Naive thymus-derived CD4-positive, alpha-beta T cell (primary cell): Measurements from ENCODE around the gene ATXN1L. TPM values are rescaled to one million over a fixed set of nuclear protein-coding genes. Genes with fewer than 3 reads are reported as not detected.

Source experiments
- ATAC-seq: fragments of 150-1000 bp; cut with Tn5 transposase; 2 replicates; pipeline ENCODE4 v1.10.0; 2021; ENCODE audit warnings: mild to moderate bottlenecking, moderate library complexity
- CTCF ChIA-PET: fragments of 350-600 bp; sonication (Branson Sonifier 250); formaldehyde crosslinking; loops from one replicate; lab custom pipeline; 2021; ENCODE audit warnings: antibody characterized with exemption; lab: Charles Lee
- POLR2A ChIA-PET: fragments of 350-600 bp; sonication (Branson Sonifier 250); formaldehyde crosslinking; loops from one replicate; lab custom pipeline; 2021; ENCODE audit warnings: antibody characterized with exemption, inconsistent platforms; lab: Charles Lee
- DNase-seq, 9 donors: peaks; one replicate each; pipeline versions ENCODE4 v3.0.0 to v3.0.0-alpha.2; 2020 to 2022; ENCODE audit warnings: mixed read lengths in 1 of 9
- H3K27ac ChIP-seq: one replicate; pipeline ENCODE4 v1.7.0; 2013; ENCODE audit warnings: mild to moderate bottlenecking, low read depth, low read length, moderate library complexity
- H3K27me3 ChIP-seq, 2 donors: one replicate each; pipeline ENCODE4 v1.7.0; 2013; ENCODE audit warnings: low read length in 2 of 2, mild to moderate bottlenecking in 2 of 2, moderate library complexity in 2 of 2; ENCODE audit not compliant: control insufficient read depth in 2 of 2, insufficient read depth in 2 of 2
- H3K36me3 ChIP-seq, 3 experiments: 1 replicate in 2 of 3; 2 replicates in 1 of 3; pipeline ENCODE4 v1.7.0; 2013; ENCODE audit warnings: low read length in 3 of 3, mild to moderate bottlenecking in 3 of 3, moderate library complexity in 1 of 3; ENCODE audit not compliant: insufficient read depth in 3 of 3, control insufficient read depth in 2 of 3
- H3K4me1 ChIP-seq, 2 donors: one replicate each; pipeline ENCODE4 v1.7.0; 2013; ENCODE audit warnings: low read length in 2 of 2, mild to moderate bottlenecking in 2 of 2, moderate library complexity in 1 of 2; ENCODE audit not compliant: control insufficient read depth in 2 of 2, insufficient read depth in 2 of 2
- H3K4me3 ChIP-seq: 2 replicates; pipeline ENCODE4 v1.7.0; 2013; ENCODE audit warnings: mild to moderate bottlenecking, low read length
- H3K9me3 ChIP-seq, 3 experiments: 1 replicate in 2 of 3; 2 replicates in 1 of 3; pipeline ENCODE4 v1.7.0; 2013; ENCODE audit warnings: low read length in 3 of 3; ENCODE audit not compliant: control insufficient read depth in 2 of 3
- H3K27ac Mint-ChIP-seq, 9 donors: one replicate each; pipeline ENCODE4 v1.8.0; 2020 to 2022; ENCODE audit warnings: mixed read lengths in 9 of 9, mild to moderate bottlenecking in 8 of 9, moderate library complexity in 5 of 9, inconsistent platforms in 2 of 9
- H3K27me3 Mint-ChIP-seq, 5 donors: one replicate each; pipeline ENCODE4 v1.8.0; 2021 to 2022; ENCODE audit warnings: mixed read lengths in 5 of 5, mild to moderate bottlenecking in 1 of 5
- H3K36me3 Mint-ChIP-seq, 5 donors: one replicate each; pipeline ENCODE4 v1.8.0; 2020 to 2022; ENCODE audit warnings: mixed read lengths in 5 of 5, mild to moderate bottlenecking in 3 of 5, inconsistent platforms in 1 of 5
- H3K4me1 Mint-ChIP-seq, 7 donors: one replicate each; pipeline ENCODE4 v1.8.0; 2020 to 2022; ENCODE audit warnings: mixed read lengths in 7 of 7, mild to moderate bottlenecking in 3 of 7, inconsistent platforms in 1 of 7
- H3K4me3 Mint-ChIP-seq, 10 donors: one replicate each; pipeline ENCODE4 v1.8.0; 2020 to 2022; ENCODE audit warnings: mild to moderate bottlenecking in 10 of 10, mixed read lengths in 10 of 10, moderate library complexity in 6 of 10, inconsistent platforms in 2 of 10
- H3K9me3 Mint-ChIP-seq, 11 donors: one replicate each; pipeline ENCODE4 v1.8.0; 2020 to 2022; ENCODE audit warnings: mixed read lengths in 11 of 11, mild to moderate bottlenecking in 4 of 11, inconsistent platforms in 1 of 11, moderate library complexity in 1 of 11
- intact Hi-C, 2 donors: fragments of 100-400 bp; cut with micrococcal nuclease; formaldehyde crosslinking; loops; one replicate each; pipeline ENCODE4 v1.15.1; 2023
- polyA plus RNA-seq, 2 donors: library from polyadenylated mRNA; unstranded; fragments of 300-500 nt; fragmentation: Illumina TruSeq; gene quantifications; one replicate each; pipeline ENCODE4 v1.2.3, GENCODE V29; 2021
- total RNA-seq, 6 experiments: library from RNA in 5 of 6; stranded (reverse) in 5 of 6; gene quantifications; 1 replicate in 5 of 6; 2 replicates in 1 of 6; pipeline ENCODE4 v1.2.3 and lab custom pipeline; 2021 to 2026

Gene ATXN1L
- total and polyA plus RNA-seq, 7 experiments from 2014 or later = 8.9 to 52.9 (median 28.3) TPM

DNA sequence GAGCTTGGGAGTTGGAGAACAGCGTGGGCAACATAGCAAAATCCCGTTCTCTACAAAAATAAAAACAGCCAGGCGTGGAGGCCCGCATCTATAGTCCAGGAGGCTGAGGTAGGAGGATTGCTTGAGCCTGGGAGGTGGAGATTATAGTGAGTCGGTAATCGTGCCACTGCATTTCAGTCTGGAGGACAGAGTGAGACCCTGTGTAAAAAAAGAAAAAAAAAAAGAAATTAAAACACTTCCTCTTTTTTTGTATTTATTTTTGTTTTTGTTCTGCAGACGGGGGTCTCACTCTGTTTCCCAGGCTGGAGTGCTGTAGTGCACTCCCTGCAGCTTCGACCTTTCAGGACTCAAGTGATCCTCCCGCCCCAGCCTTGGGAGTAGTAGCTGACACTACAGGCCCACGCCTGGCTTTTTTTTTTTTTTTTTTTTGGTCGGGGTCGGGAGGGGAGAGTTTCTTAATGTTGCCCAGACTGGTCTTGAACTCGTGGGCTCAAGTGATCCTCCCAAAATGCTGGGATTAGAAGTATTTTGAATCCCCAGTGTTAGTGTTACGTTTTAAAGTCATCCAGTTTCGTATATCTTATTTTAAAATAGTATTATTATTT is 51.1 kb downstream of the ATXN1L start:
- no peak for ATAC-seq
- H3K4me3 ChIP-seq = peak overlapping the region; percentile 99
- no peaks in the 10 kb centered on the region for H3K9me3 ChIP-seq
- H3K27ac ChIP-seq = peak overlapping the region; percentile 98
- no peaks in the 10 kb centered on the region for H3K9me3 Mint-ChIP-seq
- ChIA-PET CTCF (interaction anchor here (7.3 kb wide), 1 partner anchor 14 kb away, joined by 44 read pairs; the partner anchor contains the start of gene ZNF821), POLR2A (interaction anchor here (0.6 to 6.3 kb wide), 9 partner anchors 8 to 89 kb away, joined by 3 to 107 read pairs (median 5); partner anchors contain the start of genes AP1G1 and ZNF821)
- H3K27me3 ChIP-seq = no peaks in the 10 kb centered on the region
- peak overlapping the region; percentile 83 to 98 (median 96) for H3K4me3 Mint-ChIP-seq
- peaks cover 25 to 29% of the 10 kb centered on the region in 2 donors for H3K4me1 ChIP-seq
- intact Hi-C loops = loop anchor here in 1 of 2 donors (10.0 kb wide), 1 partner anchor 432 kb away; the partner anchor contains the start of gene ZNF23
- H3K27ac Mint-ChIP-seq = peak overlapping the region; percentile 69 to 97 (median 85)
- H3K36me3 ChIP-seq = peaks cover 0 to 11% (median 0%) of the 10 kb centered on the region in 3 experiments
- peaks cover 36 to 57% (median 37%) of the 10 kb centered on the region in 7 donors for H3K4me1 Mint-ChIP-seq
- H3K36me3 Mint-ChIP-seq = peaks cover 0 to 8% (median 3%) of the 10 kb centered on the region in 5 donors
- no peaks in the 10 kb centered on the region for H3K27me3 Mint-ChIP-seq
- DNase-seq = no peak

GRCh38 chr16:71899171-71899570 is 53.4 kb downstream of the ATXN1L start:
- POLR2A ChIA-PET = interaction anchor here (0.5 to 2.1 kb wide), 4 partner anchors 11 to 139 kb away, joined by 3 to 15 read pairs (median 6); partner anchors contain the start of gene AP1G1
- peaks cover 46 to 73% (median 56%) of the 10 kb centered on the region in 7 donors for H3K4me1 Mint-ChIP-seq

DNA sequence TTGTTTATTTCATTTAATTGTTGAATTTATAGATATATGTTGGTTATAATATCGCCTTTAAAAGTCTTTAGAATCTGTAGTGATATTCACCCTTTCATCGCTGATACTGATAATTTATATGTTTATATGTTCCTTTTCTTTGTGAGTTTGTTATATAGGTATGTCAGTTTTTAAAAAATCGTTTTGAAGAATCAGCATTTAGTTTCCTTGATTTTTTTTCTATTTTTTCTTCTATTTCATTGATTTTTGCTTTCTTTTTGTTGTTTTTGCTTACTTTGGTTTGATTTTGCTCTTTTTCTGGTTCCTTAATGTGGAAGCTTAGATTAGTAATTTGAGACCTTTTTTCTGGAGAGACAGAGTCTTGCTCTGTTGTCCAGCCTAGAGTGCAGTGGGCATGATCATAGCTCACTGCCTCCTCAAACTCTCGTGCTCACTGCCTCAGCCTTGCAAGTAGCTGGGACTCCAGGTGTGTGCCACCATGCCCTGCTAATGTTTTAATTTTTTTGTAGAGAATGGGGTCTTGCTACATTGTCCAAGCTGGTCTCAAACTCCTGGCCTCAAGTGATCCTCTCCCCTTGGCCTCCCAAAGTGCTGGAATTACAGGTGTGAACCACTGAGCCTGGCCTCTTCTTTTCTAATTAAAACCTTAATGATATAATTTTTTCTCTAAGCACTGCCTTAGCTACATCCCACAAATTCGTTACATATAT is 57.0 kb downstream of the ATXN1L start:
- peaks cover 56 to 95% (median 66%) of the 10 kb centered on the region in 7 donors for H3K4me1 Mint-ChIP-seq
- peaks cover 45 to 51% of the 10 kb centered on the region in 2 donors for H3K4me1 ChIP-seq
- CTCF ChIA-PET = interaction anchor here (0.7 to 1.9 kb wide), 3 partner anchors 11 to 23 kb away, joined by 4 to 5 read pairs (median 4); no protein-coding TSS in a partner anchor

More at GRCh38 chr16:71899171-71899570, 53.4 kb downstream of the ATXN1L start:
- Mint-ChIP-seq H3K36me3 (peaks cover 0 to 9% (median 4%) of the 10 kb centered on the region in 5 donors), H3K27me3 (no peaks in the 10 kb centered on the region), H3K4me3 (peak overlapping the region in 9 of 10 donors; percentile 20 to 96 (median 55)), H3K27ac (peak overlapping the region in 5 of 9 donors; percentile 28 to 89 (median 58)), H3K9me3 (no peaks in the 10 kb centered on the region)
- intact Hi-C loops = loop anchor here in 1 of 2 donors (10.0 kb wide), 1 partner anchor 434 kb away; the partner anchor contains the start of gene ZNF23
- DNase-seq (no peak), ATAC-seq (no peak)
- peaks cover 35 to 40% of the 10 kb centered on the region in 2 donors for H3K4me1 ChIP-seq
- no peak overlapping the region for H3K27ac ChIP-seq
- peaks cover 0 to 17% (median 0%) of the 10 kb centered on the region in 3 experiments for H3K36me3 ChIP-seq
- H3K9me3 ChIP-seq = no peaks in the 10 kb centered on the region
- CTCF ChIA-PET = interaction anchor here (0.6 to 0.8 kb wide), 2 partner anchors 12 to 15 kb away, joined by 3 to 7 read pairs; partner anchors contain the start of gene ZNF821
- H3K4me3 ChIP-seq = no peak overlapping the region
- no peaks in the 10 kb centered on the region for H3K27me3 ChIP-seq

DNA sequence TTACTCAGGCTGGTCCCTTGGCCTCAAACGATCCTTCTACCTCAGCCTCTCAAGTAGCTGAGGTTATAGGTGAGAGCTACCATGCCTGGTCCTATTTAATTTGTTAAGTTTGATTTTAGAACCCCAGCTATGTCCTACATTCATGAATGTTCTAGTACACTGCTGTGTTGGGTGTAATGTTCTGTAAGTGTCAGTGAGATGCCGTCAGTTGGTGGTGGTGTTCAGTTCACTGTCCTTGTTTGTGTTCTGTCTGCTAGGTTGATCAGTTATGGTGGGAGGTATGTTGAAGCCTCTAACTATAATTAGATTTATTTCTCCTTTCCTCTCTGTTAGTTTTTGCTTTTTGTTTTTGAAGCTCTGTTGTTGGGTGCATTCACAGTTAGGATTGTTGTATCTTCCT is 57.8 kb downstream of the ATXN1L start:
- Histone ChIP-seq H3K4me1 (peaks cover 43 to 48% of the 10 kb centered on the region in 2 donors), H3K36me3 (peaks cover 0 to 6% (median 0%) of the 10 kb centered on the region in 3 experiments), H3K27ac (no peak overlapping the region), H3K27me3 (no peaks in the 10 kb centered on the region), H3K4me3 (no peak overlapping the region), H3K9me3 (no peaks in the 10 kb centered on the region)
- ATAC-seq (no peak), DNase-seq (no peak)
- Mint-ChIP-seq H3K27ac (peak overlapping the region in 8 of 9 donors; percentile 22 to 79 (median 70)), H3K4me3 (peak overlapping the region in 8 of 10 donors; percentile 12 to 76 (median 50)), H3K36me3 (peaks cover 0 to 8% (median 4%) of the 10 kb centered on the region in 5 donors), H3K27me3 (no peaks in the 10 kb centered on the region), H3K9me3 (no peaks in the 10 kb centered on the region), H3K4me1 (peaks cover 57 to 96% (median 73%) of the 10 kb centered on the region in 7 donors)
- ChIA-PET CTCF (no interaction called here), POLR2A (interaction anchor here (3.1 kb wide), 1 partner anchor 8 kb away, joined by 18 read pairs; the partner anchor contains the start of gene IST1)
- intact Hi-C loops = loop anchor here in 1 of 2 donors (5.0 kb wide), 1 partner anchor 616 kb away; the partner anchor contains the start of gene CMTR2

More for the DNA sequence above, 57.0 kb downstream of the ATXN1L start:
- Histone ChIP-seq H3K9me3 (no peaks in the 10 kb centered on the region), H3K27ac (no peak overlapping the region), H3K27me3 (no peaks in the 10 kb centered on the region), H3K4me3 (no peak overlapping the region), H3K36me3 (peaks cover 0 to 6% (median 0%) of the 10 kb centered on the region in 3 experiments)
- no peaks in the 10 kb centered on the region for H3K27me3 Mint-ChIP-seq
- POLR2A ChIA-PET = interaction anchor here (0.9 kb wide), 1 partner anchor 21 kb away, joined by 4 read pairs; no protein-coding TSS in a partner anchor
- intact Hi-C loops = loop anchor here in 1 of 2 donors (5.0 kb wide), 1 partner anchor 616 kb away; the partner anchor contains the start of gene CMTR2
- no peak for ATAC-seq
- H3K27ac Mint-ChIP-seq = peak overlapping the region in 6 of 9 donors; percentile 15 to 84 (median 64)
- H3K36me3 Mint-ChIP-seq = peaks cover 0 to 8% (median 4%) of the 10 kb centered on the region in 5 donors
- no peaks in the 10 kb centered on the region for H3K9me3 Mint-ChIP-seq
- peak overlapping the region in 8 of 10 donors; percentile 2 to 74 (median 54) for H3K4me3 Mint-ChIP-seq
- DNase-seq = no peak

DNA sequence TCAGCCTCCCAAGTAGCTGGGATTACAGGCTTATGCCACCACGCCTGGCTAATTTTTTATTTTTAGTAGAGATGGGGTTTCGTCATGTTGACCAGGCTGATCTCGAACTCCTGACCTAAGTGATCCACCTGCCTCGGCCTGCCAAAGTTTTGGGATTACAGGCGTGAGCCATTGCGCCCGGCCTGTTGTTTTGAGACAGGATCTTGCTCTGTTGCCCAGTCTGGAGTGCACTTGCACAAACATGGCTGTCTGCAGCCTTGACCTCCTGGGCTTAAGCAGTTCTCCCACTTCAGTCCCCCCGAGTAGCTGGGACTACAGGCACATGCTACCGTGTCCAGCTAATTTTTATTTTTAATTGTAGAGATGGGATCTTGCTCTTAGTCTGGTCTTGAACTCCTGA is 58.5 kb downstream of the ATXN1L start:
- peaks cover 43 to 45% of the 10 kb centered on the region in 2 donors for H3K4me1 ChIP-seq
- H3K27me3 Mint-ChIP-seq = no peaks in the 10 kb centered on the region
- H3K4me3 Mint-ChIP-seq = peak overlapping the region in 8 of 10 donors; percentile 2 to 76 (median 53)
- H3K36me3 ChIP-seq = peaks cover 0 to 9% (median 0%) of the 10 kb centered on the region in 3 experiments
- peak overlapping the region in 5 of 9 donors; percentile 22 to 79 (median 64) for H3K27ac Mint-ChIP-seq
- H3K4me3 ChIP-seq = no peak overlapping the region
- H3K36me3 Mint-ChIP-seq = peaks cover 0 to 9% (median 4%) of the 10 kb centered on the region in 5 donors
- no peaks in the 10 kb centered on the region for H3K9me3 Mint-ChIP-seq
- ATAC-seq (no peak), DNase-seq (no peak)
- H3K27me3 ChIP-seq = no peaks in the 10 kb centered on the region
- no peaks in the 10 kb centered on the region for H3K9me3 ChIP-seq
- H3K4me1 Mint-ChIP-seq = peaks cover 56 to 96% (median 76%) of the 10 kb centered on the region in 7 donors
- POLR2A ChIA-PET = interaction anchor here (1.2 to 3.1 kb wide), 2 partner anchors 9 to 19 kb away, joined by 3 to 18 read pairs; partner anchors contain the start of gene IST1
- H3K27ac ChIP-seq = peak overlapping the region; percentile 28
- intact Hi-C loops = loop anchor here in 1 of 2 donors (5.0 kb wide), 1 partner anchor 617 kb away; the partner anchor contains the start of gene CMTR2
- CTCF ChIA-PET = interaction anchor here (0.6 to 1.0 kb wide), 2 partner anchors 97 to 136 kb away, joined by 3 to 6 read pairs; no protein-coding TSS in a partner anchor
